Activated CD4-positive, alpha-beta T cell treated with anti-CD3 and anti-CD28 coated beads, Interleukin-2, amount 50 U/mL, for 16 hours (primary cell): ENCODE data around the gene NEAT1.
"Not testable (repeated sequence)": the region's sequence is repeated elsewhere in the genome, so short reads cannot be mapped to it uniquely, and the experiment has no call there.

Experiments used
- DNase-seq: peaks from one replicate; pipeline ENCODE4 v3.0.0-alpha.2; 2020

Gene NEAT1

GRCh38 chr11:65411681-65412070 is 10.9 kb upstream of the NEAT1 start:
- DNase-seq, result no peak

GRCh38 chr11:65412271-65413076 is 10.1 kb upstream of the NEAT1 start:
- no peak for DNase-seq

- DNase-seq, result not testable (repeated sequence)
Measured at GRCh38 chr11:65413077-65413664, 9.4 kb upstream of the NEAT1 start.

GRCh38 chr11:65414776-65415498 is 7.7 kb upstream of the NEAT1 start:
- no peak for DNase-seq

DNA sequence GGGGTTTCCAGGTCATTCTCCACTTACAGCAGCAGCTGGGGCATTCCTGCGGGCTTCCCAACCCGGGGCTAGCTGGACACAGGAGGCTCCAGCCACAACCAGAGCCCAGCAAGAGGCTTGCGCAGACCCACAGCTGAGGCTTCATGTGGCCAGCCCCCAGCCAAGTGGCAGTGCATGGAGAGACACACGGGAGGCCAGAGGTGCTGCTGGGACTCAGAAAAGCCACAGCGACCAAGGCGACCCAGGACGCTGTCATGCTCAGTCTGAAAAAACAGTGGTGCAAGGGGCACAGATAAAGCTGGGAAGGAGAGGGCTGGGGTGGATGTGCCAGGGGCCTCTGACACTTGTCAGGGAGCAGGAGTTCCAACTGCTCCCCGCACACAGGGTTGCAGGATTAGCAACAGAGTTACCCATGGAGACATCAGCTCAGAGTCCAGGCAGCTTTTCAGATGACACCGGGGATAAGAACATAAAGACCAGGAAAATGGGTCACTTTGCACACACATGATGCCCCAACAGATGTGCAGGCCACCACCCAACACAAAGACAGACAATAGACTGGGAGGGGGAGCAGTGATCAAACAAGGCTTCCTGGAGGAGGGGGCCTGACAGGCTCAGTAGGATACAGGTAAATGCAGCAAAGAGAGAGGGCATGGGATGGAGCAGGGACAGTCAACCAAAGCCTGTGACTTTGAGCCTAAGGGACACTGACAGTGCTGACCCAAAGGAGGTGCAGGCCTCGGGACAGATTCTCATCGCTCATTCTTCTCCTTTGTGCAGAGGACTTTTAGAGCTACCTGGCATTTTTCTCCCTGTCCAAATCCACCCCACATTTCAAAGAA is 6.9 kb upstream of the NEAT1 start:
- no peak for DNase-seq

DNA sequence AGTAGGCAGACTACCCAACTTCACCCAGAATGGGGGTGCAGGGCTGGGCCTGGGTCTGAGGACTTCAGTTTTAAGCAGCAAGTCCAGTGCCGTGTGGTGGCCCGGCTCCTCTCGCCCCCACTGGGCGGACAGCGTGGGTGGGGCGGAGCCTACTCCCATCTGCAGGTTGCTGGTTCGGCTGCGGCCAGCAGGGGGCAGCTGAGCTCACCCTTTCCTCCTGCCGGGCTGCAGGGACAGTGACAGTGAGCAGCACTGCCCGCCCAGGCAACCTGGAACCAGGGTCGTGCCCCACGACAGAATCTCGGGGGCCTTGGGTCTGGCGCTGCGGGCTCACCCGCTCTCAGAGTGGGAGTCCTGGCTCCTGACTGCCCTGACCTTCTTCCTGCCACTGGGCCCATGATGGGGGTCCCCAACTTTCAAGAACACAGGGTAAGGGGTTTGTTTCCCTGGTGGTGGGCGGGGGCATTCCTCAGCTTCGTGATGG is 6.2 kb upstream of the NEAT1 start:
- DNase-seq, result peak; percentile 94

DNA sequence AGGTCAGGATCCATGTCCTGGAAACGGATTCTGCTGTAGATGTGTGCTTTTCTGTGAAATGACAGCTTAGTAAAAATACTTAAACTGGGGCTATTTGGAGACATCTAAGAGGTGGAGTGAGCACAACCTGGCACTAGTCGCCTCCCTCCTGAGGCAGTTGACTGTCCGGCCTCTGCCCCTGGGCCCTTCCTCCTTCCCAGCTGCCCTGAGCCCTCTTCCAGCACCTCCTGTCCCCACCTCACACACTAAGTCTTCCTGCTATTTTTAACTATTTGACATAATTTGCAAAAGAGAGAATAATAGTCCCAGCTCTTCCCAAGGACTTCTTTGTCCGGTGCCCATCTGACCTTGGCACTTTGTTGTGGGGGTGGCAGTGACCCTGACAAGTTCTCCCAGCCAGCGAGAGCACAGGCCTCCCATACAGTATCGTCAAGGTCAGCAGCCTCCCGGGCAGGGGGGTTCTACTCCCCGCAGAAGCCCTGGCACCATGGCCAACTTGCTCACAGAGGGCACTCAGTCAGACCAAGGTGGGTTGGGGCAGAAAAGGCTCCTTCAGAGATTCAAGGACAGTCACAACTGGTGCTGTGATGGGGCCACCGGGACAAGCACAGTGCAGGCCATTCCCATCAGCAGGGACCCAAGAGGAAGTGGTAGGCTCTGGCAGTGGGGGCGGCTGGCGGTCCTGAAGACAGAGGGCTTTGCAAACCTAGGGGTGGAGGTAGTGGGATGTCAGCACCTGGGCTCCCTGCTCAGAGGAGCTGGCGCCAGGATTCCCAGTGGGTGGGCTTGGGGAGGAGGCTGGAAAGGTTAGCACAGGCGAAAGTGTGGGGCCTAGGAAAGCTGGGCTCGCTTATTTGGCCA is 5.5 kb upstream of the NEAT1 start:
- peak; percentile 30 for DNase-seq

DNA sequence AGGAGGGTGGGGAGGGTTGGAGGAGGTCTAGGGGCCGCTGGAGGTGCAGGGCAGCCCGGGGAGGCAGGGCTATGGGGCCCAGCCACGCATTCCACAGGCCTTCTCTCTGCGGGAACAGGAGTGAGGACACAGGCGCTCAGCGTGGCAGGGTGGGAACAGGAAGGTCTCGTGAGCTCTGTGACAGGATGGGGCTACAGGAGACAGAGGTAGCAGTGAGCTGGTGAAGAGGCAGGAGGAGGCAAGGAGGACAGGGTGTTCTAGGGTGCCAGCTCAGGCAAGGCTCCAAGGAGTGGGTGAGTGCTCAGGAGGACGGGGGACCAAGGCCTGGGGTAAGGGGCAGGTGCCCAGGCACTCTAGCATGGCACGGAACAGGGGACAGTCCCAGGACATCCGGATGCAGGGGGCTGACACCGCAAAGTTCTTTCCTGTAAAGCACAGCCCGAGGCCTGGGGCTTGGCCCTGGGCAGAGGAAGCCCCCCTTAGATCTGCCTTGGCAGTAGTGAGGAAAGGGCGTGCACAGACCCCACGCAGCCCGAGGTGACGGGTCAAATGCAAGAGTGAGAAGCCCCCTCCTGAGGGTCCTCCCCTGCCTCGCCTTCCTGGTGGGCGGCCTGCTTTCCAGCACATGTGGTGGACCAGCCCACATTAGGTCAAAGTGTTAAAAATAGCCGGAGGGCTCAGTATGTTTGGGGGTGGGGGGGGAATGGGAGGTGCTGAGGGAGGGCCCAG is 4.7 kb upstream of the NEAT1 start:
- peak; percentile 53 for DNase-seq

DNA sequence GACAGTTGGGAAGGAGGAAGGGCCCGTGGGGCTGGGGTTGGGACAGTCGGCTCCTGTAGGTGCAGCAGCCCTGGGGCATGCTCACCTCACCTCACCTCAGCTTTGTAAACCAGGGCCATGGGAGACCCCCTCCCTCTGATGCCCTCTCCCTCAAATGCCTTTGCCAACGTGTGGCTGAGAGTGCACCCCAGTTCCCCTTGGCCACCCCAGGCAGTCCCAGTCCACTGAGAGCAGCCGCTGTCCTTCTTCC is 4.2 kb upstream of the NEAT1 start:
- DNase-seq, result no peak

GRCh38 chr11:65418681-65419459 is 3.7 kb upstream of the NEAT1 start:
- DNase-seq, result peak; percentile 97

DNA sequence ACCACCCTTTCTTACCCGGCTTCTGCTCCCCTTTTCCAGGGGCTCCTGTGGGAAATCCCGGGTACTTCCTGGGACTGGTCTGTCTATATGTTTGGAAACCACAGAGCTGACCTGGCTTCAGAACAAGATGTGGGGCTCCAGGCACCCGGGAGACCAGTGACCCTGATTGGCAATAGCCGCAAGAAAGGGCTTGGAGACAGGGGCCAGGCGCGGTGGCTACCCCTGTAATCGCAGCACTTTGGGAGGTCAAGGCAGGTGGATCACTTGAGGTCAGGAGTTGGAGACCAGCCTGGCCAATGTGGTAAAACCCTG is 3.2 kb upstream of the NEAT1 start:
- DNase-seq, result no peak

- peak; percentile 88 for DNase-seq
Measured at GRCh38 chr11:65419772-65420481, 2.7 kb upstream of the NEAT1 start.

- no peak for DNase-seq
Measured at GRCh38 chr11:65420506-65420905, 2.1 kb upstream of the NEAT1 start.

DNA sequence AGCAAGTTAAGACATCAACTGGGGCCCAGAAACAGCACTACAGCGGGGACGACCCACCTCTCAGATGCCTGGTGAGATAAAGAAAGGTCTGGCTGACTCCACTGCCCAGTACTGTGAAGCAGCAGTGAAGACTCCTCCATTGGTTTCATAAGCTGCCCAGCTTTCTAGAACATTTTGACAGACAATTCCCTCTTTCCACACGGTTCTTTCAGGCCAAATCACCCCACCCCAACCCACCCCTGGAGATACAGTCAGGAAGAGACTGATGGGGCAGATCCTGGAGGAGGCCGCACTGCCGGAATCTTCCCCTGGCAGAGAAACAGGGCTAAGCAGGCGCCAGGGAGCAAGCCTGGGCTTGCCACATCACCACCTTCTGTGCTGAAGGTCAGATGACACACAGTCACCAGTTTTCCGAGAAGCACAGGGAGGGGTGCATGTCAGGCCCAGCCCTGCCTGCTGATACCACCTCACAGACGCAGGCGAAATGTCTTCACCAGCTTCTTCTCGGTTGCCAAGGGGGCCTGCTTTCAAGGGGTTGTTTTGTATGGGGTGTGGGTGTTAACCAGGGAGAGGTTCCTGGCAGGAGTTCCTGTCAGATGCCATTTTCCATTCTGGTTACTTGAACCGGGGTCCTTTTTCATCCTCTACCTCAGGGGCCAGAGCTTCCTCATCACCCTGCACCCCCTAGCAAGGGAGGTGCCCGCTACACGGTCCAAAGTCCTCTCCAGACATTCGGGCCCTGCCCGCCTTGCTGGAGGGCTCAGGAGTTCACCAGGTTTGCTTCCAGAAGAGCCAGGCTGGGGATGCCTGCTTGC is 1.4 kb upstream of the NEAT1 start:
- DNase-seq, result peak; percentile 96

GRCh38 chr11:65421794-65422632 is 585 bp upstream of the NEAT1 start:
- DNase-seq, result peak; percentile 97

- DNase-seq, result peak; percentile 43
Measured at GRCh38 chr11:65423516-65424204, 1.1 kb downstream of the NEAT1 start.
